Activated CD8-positive, alpha-beta memory T cell treated with anti-CD3 and anti-CD28 coated beads, Interleukin-2, amount 50 U/mL, for 24 hours (primary cell): Measurements from ENCODE around the gene FGD3.

Source experiments
- DNase-seq: peaks from one replicate; pipeline ENCODE4 v3.0.0-alpha.2; 2020; ENCODE audit errors: extremely low read depth

FGD3 gene

GRCh38 chr9:92960561-92961290, 13.4 kb downstream of the FGD3 start:
- no peak for DNase-seq

GRCh38 chr9:92961627-92962302, 14.4 kb downstream of the FGD3 start:
- no peak for DNase-seq

DNA sequence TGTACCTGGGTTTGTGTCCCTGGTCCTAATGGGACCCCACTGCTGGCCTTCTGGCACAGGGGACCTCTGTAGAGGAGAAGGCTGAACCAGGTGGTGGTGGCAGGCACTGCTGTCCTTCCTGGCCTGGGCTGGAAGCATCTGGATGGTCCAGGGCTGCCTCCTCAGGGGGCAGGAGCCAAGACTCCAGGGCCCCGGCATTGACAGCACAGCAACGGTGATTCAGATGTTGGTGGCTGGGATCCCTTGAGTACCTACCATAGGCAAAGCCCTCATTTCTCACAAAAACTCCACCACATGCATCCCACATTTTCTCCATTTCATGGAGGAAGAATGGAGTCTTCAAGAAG, 15.0 kb downstream of the FGD3 start:
- no peak for DNase-seq

GRCh38 chr9:92962846-92963245, 15.5 kb downstream of the FGD3 start:
- no peak for DNase-seq

- DNase-seq = no peak
These were observed 16.7 kb downstream of the FGD3 start for GRCh38 chr9:92963831-92964606.

- DNase-seq = no peak
These were observed 17.3 kb downstream of the FGD3 start for GRCh38 chr9:92964607-92965060.

DNA sequence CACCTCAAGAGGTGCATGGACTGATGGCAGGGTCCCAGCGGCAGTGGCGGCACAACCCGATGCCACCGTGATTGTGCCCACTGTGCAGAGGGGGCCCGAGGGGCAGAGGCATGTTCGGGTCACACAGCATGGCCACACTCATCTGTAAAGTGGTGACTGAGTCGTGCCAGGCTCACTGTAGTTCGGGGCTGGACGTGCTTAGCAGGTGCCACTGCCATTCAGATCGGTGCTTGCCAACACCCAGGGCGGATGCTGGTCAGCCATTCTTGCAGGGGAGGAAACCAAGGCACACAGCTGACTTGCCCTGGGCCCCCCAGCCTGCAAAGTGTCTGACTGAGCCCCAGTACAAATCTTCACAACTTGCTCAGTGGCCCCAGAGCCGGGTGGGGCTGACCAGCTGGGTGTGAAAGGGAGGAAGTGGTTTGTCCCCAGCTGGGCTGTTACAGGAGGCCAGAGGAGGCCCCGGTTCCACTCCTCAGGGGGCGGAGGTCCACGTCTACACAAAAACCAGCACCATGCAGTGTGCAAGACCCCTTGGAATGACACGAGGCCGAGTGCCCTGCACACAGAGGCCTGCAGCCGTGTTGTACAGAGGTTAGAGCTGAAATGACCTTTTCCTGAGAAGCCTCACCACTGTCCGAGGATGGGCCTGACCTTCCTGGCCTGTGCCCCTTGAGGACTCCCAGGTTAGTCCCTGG, 17.9 kb downstream of the FGD3 start:
- no peak for DNase-seq

DNA sequence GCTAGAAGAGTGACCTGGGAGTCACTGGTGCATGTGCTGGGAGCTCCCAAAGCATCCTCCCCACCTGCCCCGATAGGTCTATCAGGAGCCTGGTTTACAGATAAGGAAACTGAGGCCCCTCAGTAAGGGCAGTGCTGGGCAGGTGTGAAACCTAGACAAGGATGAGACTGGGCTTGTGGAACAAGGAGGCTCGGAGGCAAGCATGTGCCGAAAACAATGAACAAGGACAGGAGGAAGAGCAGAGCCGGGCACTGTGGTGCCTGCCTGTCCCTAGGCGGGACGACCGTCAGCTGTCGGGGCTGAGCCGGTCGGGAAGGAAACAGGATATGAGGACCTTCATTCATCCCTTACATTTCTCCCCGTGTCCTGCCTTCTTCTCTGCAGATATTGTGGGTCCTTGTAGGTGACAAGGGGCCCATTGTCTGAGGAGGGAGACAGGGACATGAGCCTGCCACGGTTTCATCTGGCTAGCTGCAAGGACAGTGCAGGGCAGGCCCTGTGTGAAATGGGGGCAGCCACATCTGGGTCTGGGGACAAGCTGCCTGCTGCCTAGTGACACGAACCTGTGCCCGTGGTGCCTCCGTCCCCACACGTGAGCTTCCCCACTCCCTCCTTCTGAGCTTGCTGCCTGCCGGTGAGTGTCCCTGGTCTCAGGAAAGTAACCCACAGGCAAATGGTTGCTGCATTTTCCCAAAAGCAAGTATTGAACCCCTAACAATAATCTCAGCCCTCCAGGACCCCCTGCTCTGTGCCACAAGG, 18.6 kb downstream of the FGD3 start:
- DNase-seq = no peak

DNA sequence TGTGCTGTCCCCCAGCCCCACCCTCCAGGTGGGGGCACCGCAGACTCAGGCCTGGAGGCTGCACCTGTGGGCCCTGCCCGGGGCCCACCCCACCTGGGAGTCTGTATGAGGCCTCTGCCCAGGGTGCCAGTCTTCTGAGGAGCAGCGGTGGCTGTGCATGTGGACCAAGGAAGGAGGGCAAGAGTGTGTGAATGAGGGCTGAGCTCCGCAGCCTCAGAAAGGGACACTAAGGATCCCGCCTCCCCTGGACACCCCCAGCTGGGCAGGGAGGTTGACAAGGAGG, 19.1 kb downstream of the FGD3 start:
- DNase-seq = no peak

DNA sequence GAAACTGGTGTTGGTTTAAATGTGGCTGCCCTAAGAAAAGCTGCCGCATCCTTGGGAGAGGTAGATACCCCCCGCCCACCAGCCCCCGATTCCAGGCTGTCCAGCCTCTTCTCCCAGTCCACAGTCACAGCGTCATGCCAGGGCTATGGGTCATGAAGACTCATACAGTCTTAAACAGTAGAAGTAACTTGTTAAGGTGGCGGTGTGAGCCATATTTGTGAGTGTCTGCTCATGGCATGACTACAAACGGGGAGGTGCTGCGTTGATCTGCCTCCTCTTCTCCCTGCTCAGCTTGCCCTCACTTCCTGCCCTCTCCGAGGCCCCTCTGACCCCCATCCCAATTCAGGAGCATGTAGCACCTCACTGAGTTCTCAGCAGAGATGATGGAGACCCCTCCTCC, 20.8 kb downstream of the FGD3 start:
- DNase-seq = no peak

GRCh38 chr9:92969516-92970466, 22.5 kb downstream of the FGD3 start:
- no peak for DNase-seq

- DNase-seq = no peak
These were observed 23.2 kb downstream of the FGD3 start for GRCh38 chr9:92970467-92970923.

GRCh38 chr9:92971121-92971520, 23.8 kb downstream of the FGD3 start:
- DNase-seq = no peak

- DNase-seq = no peak
These were observed 24.5 kb downstream of the FGD3 start for GRCh38 chr9:92971776-92972175.

- DNase-seq = no peak
These were observed 26.4 kb downstream of the FGD3 start for GRCh38 chr9:92973700-92974099.

GRCh38 chr9:92974161-92974661, 26.9 kb downstream of the FGD3 start:
- no peak for DNase-seq

- no peak for DNase-seq
These were observed 27.7 kb downstream of the FGD3 start for GRCh38 chr9:92974761-92975755.

DNA sequence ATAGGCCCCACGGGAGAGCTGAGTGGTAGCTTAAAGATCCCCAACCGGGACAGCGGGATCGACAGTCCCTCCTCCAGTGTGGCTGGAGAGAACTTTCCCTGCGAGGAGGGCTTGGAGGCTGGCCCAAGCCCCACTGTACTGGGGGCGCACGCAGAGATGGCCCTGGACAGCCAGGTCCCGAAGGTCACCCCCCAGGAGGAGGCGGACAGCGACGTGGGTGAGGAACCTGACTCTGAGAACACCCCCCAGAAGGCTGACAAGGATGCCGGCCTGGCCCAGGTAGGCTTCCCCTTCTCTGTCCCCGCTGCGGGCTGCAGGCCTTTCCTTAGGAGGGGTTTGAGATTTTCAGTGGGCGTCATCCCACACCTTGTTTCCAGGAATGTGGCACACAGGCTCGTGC, 29.1 kb downstream of the FGD3 start:
- no peak for DNase-seq

DNA sequence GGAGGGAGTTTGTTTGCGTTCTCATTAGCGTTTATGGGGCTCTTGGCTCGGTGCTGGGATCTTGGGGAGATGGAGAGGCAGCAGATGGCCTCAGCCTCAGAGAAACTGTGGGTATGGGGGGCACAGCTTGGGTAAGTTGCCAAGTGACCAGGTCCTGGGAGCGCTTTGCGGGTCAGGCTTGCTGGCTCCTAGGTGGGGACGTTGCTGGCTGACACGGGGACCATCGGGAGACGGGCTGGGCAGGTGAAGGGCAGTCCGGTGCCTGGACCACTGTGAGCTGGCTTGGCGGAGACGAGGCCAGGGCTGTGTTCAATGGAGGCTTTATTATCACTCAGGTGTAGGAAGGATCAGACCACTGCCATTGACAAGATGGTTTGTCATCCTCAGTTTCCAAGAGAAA, 30.0 kb downstream of the FGD3 start:
- DNase-seq = no peak
